ENCODE measurements around the gene MED9.

DNA sequence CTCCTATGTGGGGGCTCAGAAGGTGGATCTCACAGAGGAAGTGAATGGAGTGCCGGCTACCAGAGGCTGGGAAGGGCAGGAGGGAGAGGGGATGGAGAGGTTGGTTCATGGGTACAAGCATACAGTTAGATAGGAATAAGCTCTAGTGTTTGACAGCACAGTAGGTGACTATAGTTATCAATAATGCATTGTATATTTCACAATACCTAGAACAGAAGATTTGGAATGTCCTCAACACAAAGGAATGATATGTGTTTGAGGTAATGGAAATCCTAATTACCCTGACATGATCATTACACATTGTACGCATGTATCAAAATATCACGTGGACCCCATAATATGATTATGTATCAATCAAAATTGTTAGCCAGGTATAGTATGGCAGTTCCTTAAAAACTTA, 38.9 kb upstream of the MED9 start:
- TF ChIP-seq POLR2A (IDR thresholded peaks at IDR 0.05; ENCODE audit: low read length) (no peak), GATA1 (IDR thresholded peaks at IDR 0.05; ENCODE audit: low read depth, low read length) (no peak)

Measured in erythroblast (primary cell).